ENCODE results near the gene PELI1.

Gene PELI1

GRCh38 chr2:64144057-64145013 lies at the start of gene PELI1:
TSS of gene PELI1 (minus strand) at chr2:64144420. CDS start at chr2:64108310, 36,110 bp downstream.
- peak; percentile 98 for DNase-seq

- no peak for DNase-seq
Observed at GRCh38 chr2:64193491-64193890, 49.3 kb upstream of the PELI1 start.

GRCh38 chr2:64192664-64193105 lies 48.5 kb upstream of the PELI1 start:
- no peak for DNase-seq

- no peak for DNase-seq
Observed at GRCh38 chr2:64192125-64192479, 47.9 kb upstream of the PELI1 start.

- DNase-seq: no peak
Observed at GRCh38 chr2:64189586-64189985, 45.4 kb upstream of the PELI1 start.

- no peak for DNase-seq
Observed at GRCh38 chr2:64189167-64189566, 44.9 kb upstream of the PELI1 start.

GRCh38 chr2:64186699-64187605 lies 42.7 kb upstream of the PELI1 start:
- no peak for DNase-seq

- peak; percentile 51 for DNase-seq
Observed at GRCh38 chr2:64179582-64180321, 35.5 kb upstream of the PELI1 start.

GRCh38 chr2:64177315-64177714 lies 33.1 kb upstream of the PELI1 start:
- DNase-seq: no peak

GRCh38 chr2:64175419-64176197 lies 31.4 kb upstream of the PELI1 start:
- no peak for DNase-seq

GRCh38 chr2:64173156-64174135 lies 29.2 kb upstream of the PELI1 start:
- no peak for DNase-seq

GRCh38 chr2:64168756-64169155 lies 24.5 kb upstream of the PELI1 start:
- DNase-seq: no peak

- DNase-seq: no peak
Observed at GRCh38 chr2:64168201-64168600, 24.0 kb upstream of the PELI1 start.

- DNase-seq: no peak
Observed at GRCh38 chr2:64166637-64167420, 22.6 kb upstream of the PELI1 start.

GRCh38 chr2:64166212-64166611 lies 22.0 kb upstream of the PELI1 start:
- DNase-seq: no peak

- DNase-seq: no peak
Observed at GRCh38 chr2:64165706-64166105, 21.5 kb upstream of the PELI1 start.

- DNase-seq: no peak
Observed at GRCh38 chr2:64164629-64165028, 20.4 kb upstream of the PELI1 start.

- DNase-seq: no peak
Observed at GRCh38 chr2:64162516-64162915, 18.3 kb upstream of the PELI1 start.

GRCh38 chr2:64157792-64158191 lies 13.6 kb upstream of the PELI1 start:
- DNase-seq: no peak

GRCh38 chr2:64153811-64154210 lies 9.6 kb upstream of the PELI1 start:
- no peak for DNase-seq

Measured in femur (tissue), 1 donor.